Measurements from ENCODE around the gene PHF10.

Gene PHF10

DNA sequence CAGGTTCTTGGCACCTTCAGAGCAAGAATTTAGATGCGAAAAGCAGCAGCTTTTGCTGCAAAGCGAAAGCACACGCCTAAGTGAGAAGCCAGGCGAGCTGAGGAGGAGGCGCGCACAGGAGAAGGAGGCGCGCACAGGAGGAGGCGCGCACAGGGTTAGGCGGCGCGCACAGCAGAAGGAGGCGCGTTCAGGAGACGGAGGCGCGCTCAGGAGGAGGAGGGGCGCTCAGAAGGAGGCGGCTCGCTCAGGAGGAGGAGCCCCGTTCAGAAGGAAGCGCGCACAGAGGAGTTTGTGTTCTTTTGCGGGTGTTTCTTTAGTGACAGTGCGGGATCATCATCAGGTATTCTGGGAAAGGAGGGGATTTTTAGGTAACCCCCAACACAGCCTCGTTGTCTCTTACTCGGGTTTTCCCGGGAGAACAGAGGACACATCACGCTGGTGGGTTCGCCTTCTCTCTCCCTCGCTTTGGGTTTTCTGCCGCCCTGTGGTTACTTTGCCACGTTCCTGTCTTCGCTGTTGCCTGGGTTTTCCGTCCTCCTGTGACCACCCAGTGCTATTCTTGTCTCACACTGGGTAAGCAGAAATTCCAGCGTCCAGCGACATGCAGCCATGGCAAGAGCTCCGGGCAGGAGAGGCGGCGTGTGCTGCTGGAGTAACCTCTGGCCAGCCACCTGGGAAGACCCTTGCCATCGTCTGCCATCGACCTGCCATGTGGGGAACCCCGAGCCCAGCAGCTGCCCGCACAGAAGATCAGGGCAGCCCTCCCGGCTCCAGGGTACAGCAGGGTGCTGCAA, 69.5 kb downstream of the PHF10 start:
- TF ChIP-seq, protein P1, sequence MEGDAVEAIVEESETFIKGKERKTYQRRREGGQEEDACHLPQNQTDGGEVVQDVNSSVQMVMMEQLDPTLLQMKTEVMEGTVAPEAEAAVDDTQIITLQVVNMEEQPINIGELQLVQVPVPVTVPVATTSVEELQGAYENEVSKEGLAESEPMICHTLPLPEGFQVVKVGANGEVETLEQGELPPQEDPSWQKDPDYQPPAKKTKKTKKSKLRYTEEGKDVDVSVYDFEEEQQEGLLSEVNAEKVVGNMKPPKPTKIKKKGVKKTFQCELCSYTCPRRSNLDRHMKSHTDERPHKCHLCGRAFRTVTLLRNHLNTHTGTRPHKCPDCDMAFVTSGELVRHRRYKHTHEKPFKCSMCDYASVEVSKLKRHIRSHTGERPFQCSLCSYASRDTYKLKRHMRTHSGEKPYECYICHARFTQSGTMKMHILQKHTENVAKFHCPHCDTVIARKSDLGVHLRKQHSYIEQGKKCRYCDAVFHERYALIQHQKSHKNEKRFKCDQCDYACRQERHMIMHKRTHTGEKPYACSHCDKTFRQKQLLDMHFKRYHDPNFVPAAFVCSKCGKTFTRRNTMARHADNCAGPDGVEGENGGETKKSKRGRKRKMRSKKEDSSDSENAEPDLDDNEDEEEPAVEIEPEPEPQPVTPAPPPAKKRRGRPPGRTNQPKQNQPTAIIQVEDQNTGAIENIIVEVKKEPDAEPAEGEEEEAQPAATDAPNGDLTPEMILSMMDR (IDR thresholded peaks at IDR 0.05; ENCODE audit: control extremely low read depth, extremely low read depth, low read depth, missing control alignments) = no peak
- DNase-seq (ENCODE audit: extremely low spot score) = peak; percentile 72
- CTCF ChIA-PET = interaction anchor here (1.5 to 1.8 kb wide), 2 partner anchors 18 to 143 kb away, joined by 3 to 4 read pairs; no protein-coding TSS in a partner anchor

More for the DNA sequence above, 69.5 kb downstream of the PHF10 start:
- POLR2A ChIA-PET = interaction anchor here (0.6 kb wide), 1 partner anchor 13 kb away, joined by 3 read pairs; no protein-coding TSS in a partner anchor
